ENCODE measurements around the gene CBLB.
"Not testable (repeated sequence)": the region's sequence is repeated elsewhere in the genome, so short reads cannot be mapped to it uniquely, and the experiment has no call there.

The CBLB gene

GRCh38 chr3:105765308-105765639 is 103.5 kb downstream of the CBLB start:
- H3K4me3 ChIP-seq (replicated peaks in 1 of 2; ENCODE audit: low read depth in 2 of 2, low read length in 2 of 2), result no peak overlapping the region
- DNase-seq (ENCODE audit: low read depth in 2 of 2), result no peak
- no peak for TF ChIP-seq CTCF (IDR thresholded peaks at IDR 0.05; ENCODE audit: low read depth, low read length)

- no peak for TF ChIP-seq CTCF (IDR thresholded peaks at IDR 0.05; ENCODE audit: low read depth, low read length)
- no peak overlapping the region for H3K4me3 ChIP-seq (replicated peaks in 1 of 2; ENCODE audit: low read depth in 2 of 2, low read length in 2 of 2)
- DNase-seq (ENCODE audit: low read depth in 2 of 2), result no peak
These were observed 104.2 kb downstream of the CBLB start for GRCh38 chr3:105764378-105765307.

GRCh38 chr3:105763659-105764036 is 105.2 kb downstream of the CBLB start:
- H3K4me3 ChIP-seq (replicated peaks in 1 of 2; ENCODE audit: low read depth in 2 of 2, low read length in 2 of 2), result no peak overlapping the region
- TF ChIP-seq CTCF (IDR thresholded peaks at IDR 0.05; ENCODE audit: low read depth, low read length), result no peak
- DNase-seq (ENCODE audit: low read depth in 2 of 2), result no peak

GRCh38 chr3:105762749-105763658 is 105.8 kb downstream of the CBLB start:
- no peak overlapping the region for H3K4me3 ChIP-seq (replicated peaks in 1 of 2; ENCODE audit: low read depth in 2 of 2, low read length in 2 of 2)
- no peak for DNase-seq (ENCODE audit: low read depth in 2 of 2)
- TF ChIP-seq CTCF (IDR thresholded peaks at IDR 0.05; ENCODE audit: low read depth, low read length), result no peak

- DNase-seq (ENCODE audit: low read depth in 2 of 2); H3K4me3 ChIP-seq (replicated peaks in 1 of 2; ENCODE audit: low read depth in 2 of 2, low read length in 2 of 2): not testable (repeated sequence)
These were observed 106.6 kb downstream of the CBLB start for GRCh38 chr3:105762214-105762613.

GRCh38 chr3:105759442-105760078 is 109.3 kb downstream of the CBLB start:
- TF ChIP-seq CTCF (IDR thresholded peaks at IDR 0.05; ENCODE audit: low read depth, low read length), result no peak
- H3K4me3 ChIP-seq (replicated peaks in 1 of 2; ENCODE audit: low read depth in 2 of 2, low read length in 2 of 2), result no peak overlapping the region
- DNase-seq (ENCODE audit: low read depth in 2 of 2), result no peak

GRCh38 chr3:105758451-105758850 is 110.4 kb downstream of the CBLB start:
- no peak overlapping the region for H3K4me3 ChIP-seq (replicated peaks in 1 of 2; ENCODE audit: low read depth in 2 of 2, low read length in 2 of 2)
- no peak for DNase-seq (ENCODE audit: low read depth in 2 of 2)
- TF ChIP-seq CTCF (IDR thresholded peaks at IDR 0.05; ENCODE audit: low read depth, low read length), result no peak
